Left ventricle myocardium inferior (tissue), 1 donor: ENCODE results near the gene POLR1E. TPM values are rescaled to one million over a fixed set of nuclear protein-coding genes. Genes with fewer than 3 reads are reported as not detected.
"Not testable (repeated sequence)": the region's sequence is repeated elsewhere in the genome, so short reads cannot be mapped to it uniquely, and the experiment has no call there.

ENCODE experiments used
- DNase-seq: peaks from one replicate; pipeline ENCODE4 v3.0.0-alpha.2; 2020
- H3K27ac ChIP-seq: fragments of 200-600 bp; replicated peaks from 2 replicates; pipeline ENCODE4 v1.8.0; 2021
- H3K27me3 ChIP-seq: fragments of 200-600 bp; 2 replicates; pipeline ENCODE4 v1.8.0; 2021; ENCODE audit warnings: low read depth
- H3K36me3 ChIP-seq: fragments of 200-600 bp; 2 replicates; pipeline ENCODE4 v1.8.0; 2021
- H3K4me1 ChIP-seq: fragments of 200-600 bp; 2 replicates; pipeline ENCODE4 v1.8.0; 2021
- H3K4me3 ChIP-seq: fragments of 200-600 bp; 2 replicates; pipeline ENCODE4 v1.8.0; 2021; ENCODE audit warnings: mild to moderate bottlenecking, moderate library complexity
- H3K9me3 ChIP-seq: fragments of 200-600 bp; replicated peaks from 2 replicates; pipeline ENCODE4 v1.8.0; 2021
- CTCF ChIP-seq: fragments of 200-600 bp; IDR thresholded peaks from 2 replicates; pipeline ENCODE4 v1.8.0; 2021; ENCODE audit warnings: antibody characterized with exemption, mild to moderate bottlenecking, borderline replicate concordance
- intact Hi-C: fragments of 100-400 bp; cut with micrococcal nuclease; formaldehyde crosslinking; loops from one replicate; pipeline ENCODE4 v1.11.0; 2022
- total RNA-seq: library from RNA; stranded (reverse); fragmentation: NEBNext Ultra II Directional; extraction: Animal tissue kit (Norgen Biotek cat#: 25700); gene quantifications from one replicate; pipeline ENCODE4 v1.2.1, GENCODE V29; 2021
- donor health status: DM: no; HTN: yes; CAD: no; lungs with severe emphysema.

Gene POLR1E
- total RNA-seq, 1 donor from 2014 or later: 15.8 TPM

GRCh38 chr9:37474438-37474837, 11.3 kb upstream of the POLR1E start:
- H3K4me1 ChIP-seq: peaks cover 11% of the 10 kb centered on the region
- H3K36me3 ChIP-seq: no peaks in the 10 kb centered on the region
- H3K27me3 ChIP-seq: peaks cover 27% of the 10 kb centered on the region
- TF ChIP-seq CTCF: no peak
- no peak overlapping the region for H3K4me3 ChIP-seq
- H3K9me3 ChIP-seq: peaks cover 16% of the 10 kb centered on the region
- DNase-seq: no peak
- H3K27ac ChIP-seq: no peak overlapping the region
- intact Hi-C loops: no loop called here

- DNase-seq: no peak
- intact Hi-C loops: no loop called here
- Histone ChIP-seq H3K27ac (no peak overlapping the region), H3K27me3 (peaks cover 27% of the 10 kb centered on the region), H3K9me3 (peaks cover 16% of the 10 kb centered on the region), H3K4me3 (no peak overlapping the region), H3K36me3 (no peaks in the 10 kb centered on the region), H3K4me1 (peaks cover 9% of the 10 kb centered on the region)
- TF ChIP-seq CTCF: no peak
Measured at GRCh38 chr9:37476930-37477329, 8.8 kb upstream of the POLR1E start.

GRCh38 chr9:37477443-37477842, 8.3 kb upstream of the POLR1E start:
- H3K27me3 ChIP-seq: peaks cover 27% of the 10 kb centered on the region
- DNase-seq, H3K27ac ChIP-seq, H3K4me1 ChIP-seq, H3K36me3 ChIP-seq, H3K4me3 ChIP-seq, intact Hi-C loops: not testable (repeated sequence)
- H3K9me3 ChIP-seq: peaks cover 16% of the 10 kb centered on the region

- H3K27ac ChIP-seq, H3K36me3 ChIP-seq, DNase-seq, H3K4me3 ChIP-seq, intact Hi-C loops, H3K4me1 ChIP-seq: not testable (repeated sequence)
- Histone ChIP-seq H3K9me3 (peaks cover 16% of the 10 kb centered on the region), H3K27me3 (peaks cover 27% of the 10 kb centered on the region)
Measured at GRCh38 chr9:37477987-37478619, 7.6 kb upstream of the POLR1E start.

- intact Hi-C loops: no loop called here
- no peak for DNase-seq
- Histone ChIP-seq H3K27ac (no peak overlapping the region), H3K4me3 (no peak overlapping the region), H3K9me3 (no peaks in the 10 kb centered on the region), H3K4me1 (peaks cover 6% of the 10 kb centered on the region), H3K36me3 (no peaks in the 10 kb centered on the region), H3K27me3 (peaks cover 27% of the 10 kb centered on the region)
- TF ChIP-seq CTCF: no peak
Measured at GRCh38 chr9:37480759-37481158, 5.0 kb upstream of the POLR1E start.

- Histone ChIP-seq H3K27ac (peak overlapping the region; percentile 79), H3K27me3 (no peaks in the 10 kb centered on the region), H3K36me3 (peaks cover 29% of the 10 kb centered on the region), H3K4me1 (peaks cover 32% of the 10 kb centered on the region), H3K4me3 (peak overlapping the region; percentile 80), H3K9me3 (no peaks in the 10 kb centered on the region)
- DNase-seq: no peak
- intact Hi-C loops: no loop called here
- TF ChIP-seq CTCF: no peak
Measured at GRCh38 chr9:37486256-37486615, 488 bp downstream of the POLR1E start.
